CD4-positive, alpha-beta T cell treated with Interleukin-15 for 1 hour (primary cell): ENCODE results near the gene ALX3.
"Not testable (repeated sequence)": the region's sequence is repeated elsewhere in the genome, so short reads cannot be mapped to it uniquely, and the experiment has no call there.

Experiments used
- DNase-seq: peaks from one replicate; pipeline ENCODE4 v3.0.0-alpha.2; 2020

The ALX3 gene

GRCh38 chr1:110038271-110038670, 32.2 kb downstream of the ALX3 start:
- no peak for DNase-seq

GRCh38 chr1:110035236-110035752, 35.2 kb downstream of the ALX3 start:
- DNase-seq = no peak

GRCh38 chr1:110034451-110035235, 35.8 kb downstream of the ALX3 start, which contains the start of gene STRIP1:
Gene STRIP1 (plus strand): TSS chr1:110034624. CDS start chr1:110034638, 14 bp downstream.
- peak; percentile 96 for DNase-seq

GRCh38 chr1:110034040-110034450, 36.4 kb downstream of the ALX3 start:
- DNase-seq = no peak

- DNase-seq = no peak
These were observed 37.1 kb downstream of the ALX3 start for GRCh38 chr1:110033421-110033820.

- DNase-seq = no peak
These were observed 38.1 kb downstream of the ALX3 start for GRCh38 chr1:110032327-110032726.

- not testable (repeated sequence) for DNase-seq
These were observed 39.8 kb downstream of the ALX3 start for GRCh38 chr1:110030687-110031086.

GRCh38 chr1:110024613-110025012, 45.9 kb downstream of the ALX3 start:
- no peak for DNase-seq

- DNase-seq = no peak
These were observed 49.2 kb downstream of the ALX3 start for GRCh38 chr1:110021285-110021684.

- DNase-seq = no peak
These were observed 50.7 kb downstream of the ALX3 start for GRCh38 chr1:110019770-110020169.

- DNase-seq = no peak
These were observed 52.1 kb downstream of the ALX3 start for GRCh38 chr1:110018396-110018795.

GRCh38 chr1:110017792-110018191, 52.7 kb downstream of the ALX3 start:
- no peak for DNase-seq

GRCh38 chr1:110012100-110012780, 58.2 kb downstream of the ALX3 start:
- DNase-seq = peak; percentile 40

GRCh38 chr1:110011527-110012041, 58.9 kb downstream of the ALX3 start:
- peak; percentile 72 for DNase-seq
